ENCODE measurements around the gene HIPK4. TPM values are rescaled to one million over a fixed set of nuclear protein-coding genes. Genes with fewer than 3 reads are reported as not detected.
"Not testable (repeated sequence)": the region's sequence is repeated elsewhere in the genome, so short reads cannot be mapped to it uniquely, and the experiment has no call there.

Gene HIPK4
- polyA plus RNA-seq, 1 donor: 1.6 TPM

- no peak for DNase-seq
These were observed 3.0 kb upstream of the HIPK4 start for GRCh38 chr19:40392894-40393517.

DNA sequence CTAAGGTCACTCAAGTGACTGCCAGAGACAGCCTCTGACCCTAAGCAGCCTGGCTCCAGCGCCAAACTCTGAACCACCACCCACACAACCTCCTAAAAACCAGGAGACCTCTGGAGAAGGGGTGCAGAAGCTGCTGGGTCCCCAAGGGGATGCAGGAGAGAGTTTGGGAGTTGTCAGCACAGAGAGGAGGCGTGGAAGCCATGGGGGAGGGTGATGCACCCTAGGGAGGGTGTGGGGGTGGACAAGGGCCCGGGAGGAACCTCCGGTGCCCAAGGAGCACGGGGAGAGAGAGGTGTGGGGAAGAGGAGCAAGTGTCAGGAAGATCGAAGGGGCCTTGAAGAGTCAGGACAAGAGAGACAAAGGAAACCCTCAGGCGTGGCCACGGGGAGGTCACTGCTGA, 2.1 kb upstream of the HIPK4 start:
- DNase-seq: no peak

- DNase-seq: no peak
These were observed 437 bp downstream of the HIPK4 start for GRCh38 chr19:40389404-40390083.

- no peak for DNase-seq
These were observed 1.5 kb downstream of the HIPK4 start for GRCh38 chr19:40388481-40388880.

DNA sequence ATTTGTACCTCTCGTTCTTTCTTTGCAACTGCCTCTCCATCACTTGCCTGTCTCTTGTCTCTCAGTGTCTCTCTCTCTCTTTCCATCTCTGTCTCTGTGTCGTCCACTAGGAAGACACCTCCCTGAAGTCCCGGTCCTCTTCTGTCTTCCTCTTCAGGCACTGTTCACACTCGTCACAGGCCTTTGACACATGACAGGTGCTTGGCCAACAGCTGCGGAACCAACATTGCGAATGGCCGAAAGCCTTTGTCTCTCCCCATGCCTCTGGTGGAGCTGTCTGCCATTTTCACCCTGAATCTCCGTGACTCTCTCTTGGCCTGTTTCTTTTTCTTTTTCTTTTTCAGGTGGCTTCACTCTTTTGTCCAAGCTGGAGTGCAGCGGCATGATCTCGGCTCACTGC, 2.8 kb downstream of the HIPK4 start:
- DNase-seq: no peak

GRCh38 chr19:40383668-40384248, 6.2 kb downstream of the HIPK4 start:
- DNase-seq: no peak

GRCh38 chr19:40381321-40381720, 8.7 kb downstream of the HIPK4 start:
- DNase-seq: no peak

DNA sequence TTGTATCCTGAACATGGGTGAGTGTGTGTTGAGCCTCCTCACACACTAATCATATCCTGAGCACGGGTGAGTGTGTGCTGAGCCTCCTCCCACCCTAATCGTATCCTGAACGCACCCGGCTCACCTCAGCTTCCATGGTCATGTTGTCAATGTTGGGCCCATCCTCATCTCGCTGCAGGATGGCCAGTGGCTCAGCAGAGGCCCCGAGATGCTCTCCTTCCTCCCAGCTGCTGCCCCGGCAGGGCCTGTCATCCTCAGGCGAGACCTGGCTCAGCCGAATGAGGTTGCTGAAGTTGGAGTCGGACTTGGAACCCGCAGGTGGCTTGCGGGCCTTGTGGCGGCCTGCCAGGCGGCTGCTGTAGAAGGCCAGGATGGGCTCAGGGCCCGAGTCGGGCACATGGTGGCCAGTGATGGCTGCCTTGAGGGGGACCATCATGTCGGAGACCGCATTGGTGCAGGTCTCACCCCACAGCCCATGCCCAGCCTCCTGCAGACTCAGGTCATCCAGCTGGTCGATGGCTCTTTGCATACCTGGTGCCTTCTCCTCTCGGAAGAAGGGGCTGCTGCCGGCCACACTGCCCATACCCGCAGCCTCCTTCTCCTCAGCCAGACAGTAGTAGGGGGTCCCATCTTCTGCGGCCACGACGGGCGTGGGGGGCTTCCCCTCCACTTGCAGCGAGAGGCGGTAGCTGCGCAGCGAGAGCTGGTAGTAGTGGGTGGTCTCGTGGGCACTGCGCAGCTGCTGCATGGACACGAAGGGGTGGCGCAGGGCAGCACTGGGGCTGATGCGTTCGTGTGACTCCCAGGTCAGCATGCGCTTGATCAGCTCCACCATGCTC, 9.6 kb downstream of the HIPK4 start:
- no peak for DNase-seq

- DNase-seq: no peak
These were observed 10.4 kb downstream of the HIPK4 start for GRCh38 chr19:40379446-40380198.

- no peak for DNase-seq
These were observed 11.5 kb downstream of the HIPK4 start for GRCh38 chr19:40378509-40378908.

GRCh38 chr19:40377876-40378385, 12.1 kb downstream of the HIPK4 start:
- DNase-seq: no peak

- no peak for DNase-seq
These were observed 13.6 kb downstream of the HIPK4 start for GRCh38 chr19:40376286-40376862.

GRCh38 chr19:40374084-40374483, 15.9 kb downstream of the HIPK4 start:
- no peak for DNase-seq

DNA sequence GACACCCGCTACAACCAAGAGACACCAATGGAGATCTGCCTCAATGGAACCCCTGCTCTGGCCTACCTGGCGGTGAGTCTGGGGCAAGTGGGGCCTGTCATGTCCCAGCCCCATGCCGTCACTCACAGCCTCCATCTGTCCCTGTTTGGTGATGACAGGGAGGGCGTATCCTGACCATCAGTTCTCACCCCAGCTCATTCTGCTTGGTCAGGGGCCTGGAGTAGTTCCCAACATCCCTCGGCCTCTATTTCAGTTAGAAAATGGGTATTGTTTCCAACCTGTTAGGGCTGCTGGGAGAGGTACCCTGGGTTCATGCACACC, 18.2 kb downstream of the HIPK4 start:
- no peak for DNase-seq

- no peak for DNase-seq
These were observed 18.8 kb downstream of the HIPK4 start for GRCh38 chr19:40370997-40371801.

DNA sequence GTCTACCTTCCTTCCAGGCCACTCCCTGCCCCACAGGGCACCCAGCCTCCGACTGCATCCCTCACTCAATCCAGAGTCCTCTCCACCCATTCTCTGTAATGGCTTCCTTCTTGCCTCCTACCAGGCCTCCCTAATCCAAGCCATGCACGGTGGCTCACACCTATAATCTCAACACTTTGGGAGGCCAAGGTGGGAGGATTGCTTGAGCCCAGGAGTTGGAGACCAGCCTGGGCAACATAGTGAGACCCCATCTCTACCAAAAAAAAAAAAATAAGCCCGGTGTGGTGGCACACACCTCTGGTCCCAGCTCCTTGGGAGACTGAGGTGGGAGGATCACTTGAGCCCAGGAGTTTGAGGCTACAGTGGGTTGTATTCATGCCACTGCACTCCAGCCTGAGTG, 19.7 kb downstream of the HIPK4 start:
- DNase-seq: not testable (repeated sequence)

- no peak for DNase-seq
These were observed 20.2 kb downstream of the HIPK4 start for GRCh38 chr19:40369797-40370196.

DNA sequence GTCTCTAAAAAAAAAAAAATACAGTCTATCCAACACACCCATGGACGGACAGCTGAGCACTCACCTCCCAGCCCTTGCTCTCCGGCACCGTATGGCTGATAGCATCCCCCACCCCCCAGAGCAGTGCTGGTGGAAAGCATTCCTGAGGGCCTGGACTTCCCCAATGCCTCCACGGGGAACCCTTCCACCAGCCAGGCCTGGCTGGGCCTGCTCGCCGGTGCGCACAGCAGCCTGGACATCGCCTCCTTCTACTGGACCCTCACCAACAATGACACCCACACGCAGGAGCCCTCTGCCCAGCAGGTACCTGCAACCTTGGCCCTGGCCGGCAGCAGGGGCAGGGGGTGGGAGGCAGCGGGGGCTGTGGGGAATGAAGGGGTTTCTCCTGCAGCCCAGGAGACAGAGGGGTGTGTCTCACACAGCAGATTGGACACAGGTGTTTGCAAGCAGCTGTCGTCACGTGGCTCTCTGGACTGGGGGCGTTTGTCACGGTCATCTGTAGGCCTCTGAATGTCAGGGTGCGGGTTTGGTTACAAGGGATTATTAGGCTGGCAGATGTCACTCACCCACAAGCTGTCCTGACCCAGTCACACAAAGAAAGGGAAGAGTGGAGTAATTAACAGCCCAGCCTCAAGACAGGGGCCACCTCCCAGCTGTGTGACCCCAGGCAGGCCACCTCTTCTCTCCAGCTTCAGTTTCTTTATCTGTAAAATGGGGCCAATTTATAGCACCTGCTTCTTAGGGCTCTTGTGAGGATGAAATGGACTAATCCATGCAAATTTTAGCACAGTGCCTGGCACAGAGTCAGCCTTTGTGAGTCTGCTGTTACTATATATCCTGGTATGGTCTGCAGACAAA, 22.2 kb downstream of the HIPK4 start:
- DNase-seq: no peak

- no peak for DNase-seq
These were observed 23.1 kb downstream of the HIPK4 start for GRCh38 chr19:40366697-40367561.
